HG03159 (cell line): ENCODE data around the gene DNAJC17.

Experiments used
- ATAC-seq: cut with Tn5 transposase; IDR thresholded peaks from one replicate; pipeline ENCODE4 v1.9.1; 2021; ENCODE audit warnings: mild to moderate bottlenecking, moderate library complexity; ENCODE audit not compliant: unreplicated experiment

Gene DNAJC17

GRCh38 chr15:40768521-40769273 lies 38.6 kb downstream of the DNAJC17 start:
- no peak for ATAC-seq

- ATAC-seq, result no peak
These were observed 39.3 kb downstream of the DNAJC17 start for GRCh38 chr15:40767838-40768500.

GRCh38 chr15:40766906-40767837 lies 40.1 kb downstream of the DNAJC17 start:
- no peak for ATAC-seq

GRCh38 chr15:40766194-40766815 lies 41.0 kb downstream of the DNAJC17 start:
- ATAC-seq, result no peak

GRCh38 chr15:40764629-40765103 lies 42.6 kb downstream of the DNAJC17 start:
- ATAC-seq, result no peak

- ATAC-seq, result peak; percentile 44
These were observed 43.3 kb downstream of the DNAJC17 start, which contains the start of gene GCHFR for GRCh38 chr15:40763801-40764628. Gene GCHFR (plus strand): TSS chr15:40764068. CDS start chr15:40764181, 113 bp downstream.

GRCh38 chr15:40762919-40763800 lies 44.1 kb downstream of the DNAJC17 start:
- ATAC-seq, result no peak

GRCh38 chr15:40759961-40760360 lies 47.3 kb downstream of the DNAJC17 start:
- ATAC-seq, result no peak

- ATAC-seq, result no peak
These were observed 50.3 kb downstream of the DNAJC17 start for GRCh38 chr15:40756938-40757337.

- no peak for ATAC-seq
These were observed 51.5 kb downstream of the DNAJC17 start for GRCh38 chr15:40755812-40756208.

- ATAC-seq, result peak; percentile 84
These were observed 52.1 kb downstream of the DNAJC17 start, which contains the start of gene RMDN3 for GRCh38 chr15:40754883-40755811. Gene RMDN3 (minus strand): TSS chr15:40755254. CDS start chr15:40754783, 471 bp downstream.

GRCh38 chr15:40754574-40754882 lies 52.7 kb downstream of the DNAJC17 start:
- ATAC-seq, result no peak

GRCh38 chr15:40751745-40752144 lies 55.5 kb downstream of the DNAJC17 start:
- no peak for ATAC-seq

- ATAC-seq, result no peak
These were observed 56.4 kb downstream of the DNAJC17 start for GRCh38 chr15:40750885-40751284.

- ATAC-seq, result no peak
These were observed 58.1 kb downstream of the DNAJC17 start for GRCh38 chr15:40749151-40749630.

GRCh38 chr15:40747685-40748631 lies 59.3 kb downstream of the DNAJC17 start:
- ATAC-seq, result no peak
